HG03439 (cell line): ENCODE data around the gene UBXN10.

Experiments used
- ATAC-seq: cut with Tn5 transposase; IDR thresholded peaks from one replicate; pipeline ENCODE4 v1.9.1; 2021; ENCODE audit warnings: mild to moderate bottlenecking, moderate library complexity; ENCODE audit not compliant: unreplicated experiment

Gene UBXN10

GRCh38 chr1:20151906-20152598, 33.8 kb upstream of the UBXN10 start:
- ATAC-seq: no peak

DNA sequence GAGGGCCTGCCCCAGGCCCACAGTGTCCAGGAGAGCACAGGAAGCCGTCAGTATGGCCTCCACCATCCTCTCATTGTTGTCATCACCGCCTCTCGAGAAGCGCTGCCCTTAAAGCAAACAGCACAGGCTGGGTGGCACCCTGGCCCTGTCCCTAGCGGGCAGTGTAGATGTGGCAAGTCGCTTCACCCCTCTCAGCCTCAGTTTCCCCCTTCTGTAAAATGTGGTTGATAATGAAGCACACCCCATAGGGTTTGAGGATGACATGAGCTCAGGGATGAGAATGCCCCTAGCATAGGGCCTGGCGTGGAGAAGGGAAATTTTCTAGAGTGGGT, 33.3 kb upstream of the UBXN10 start:
- ATAC-seq: no peak

DNA sequence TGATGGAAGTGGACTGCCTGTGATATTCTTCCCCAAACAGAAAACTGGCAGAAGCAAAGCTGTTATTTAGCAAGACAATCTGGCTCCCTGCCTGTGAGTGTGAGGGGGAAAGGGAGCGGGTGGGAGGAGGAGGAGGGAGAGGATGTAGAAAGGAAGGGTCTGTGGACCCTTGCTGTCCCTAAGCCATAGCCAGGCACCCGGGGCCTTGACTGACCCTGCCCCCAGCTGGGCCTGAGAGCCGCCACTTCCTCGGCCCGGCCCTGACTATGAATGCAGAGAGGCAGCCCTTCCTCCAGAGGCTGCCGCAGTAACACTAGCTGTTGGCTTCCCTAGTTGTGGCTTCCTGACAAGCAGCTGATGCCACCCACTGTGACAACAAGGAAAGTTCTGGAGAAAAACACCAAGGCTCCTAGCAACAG, 32.9 kb upstream of the UBXN10 start:
- no peak for ATAC-seq

- ATAC-seq: no peak
Observed at GRCh38 chr1:20154301-20154831, 31.5 kb upstream of the UBXN10 start.

DNA sequence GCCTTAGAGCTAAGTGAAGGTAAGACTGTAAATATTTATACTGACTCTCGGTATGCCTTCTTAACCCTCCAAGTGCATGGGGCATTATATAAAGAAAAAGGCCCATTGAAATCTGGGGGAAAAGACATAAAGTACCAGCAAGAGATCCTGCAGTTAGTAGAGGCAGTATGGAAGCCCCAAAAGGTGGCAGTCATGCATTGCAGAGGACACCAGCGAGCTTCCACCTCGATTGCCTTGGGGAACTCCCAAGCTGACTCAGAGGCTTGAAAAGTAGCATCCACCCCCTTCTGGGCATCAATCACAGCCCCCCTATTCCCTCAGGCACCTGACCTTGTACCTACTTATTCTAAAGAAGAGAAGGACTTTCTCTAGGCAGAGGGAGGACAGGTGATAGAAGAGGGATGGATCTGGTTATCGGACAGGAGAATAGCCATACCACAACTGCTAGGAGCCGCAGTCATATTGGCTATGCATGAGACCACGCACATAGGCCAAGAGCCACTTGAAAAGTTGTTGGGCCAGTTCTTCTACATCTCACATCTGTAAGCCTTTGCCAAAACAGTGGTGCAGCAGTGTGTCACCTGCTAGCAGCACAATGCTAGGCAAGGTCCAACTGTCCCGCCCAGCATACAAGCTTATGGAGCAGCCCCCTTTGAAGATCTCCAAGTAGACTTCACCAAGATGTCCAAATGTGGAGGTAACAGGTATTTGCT, 27.4 kb upstream of the UBXN10 start:
- ATAC-seq: no peak

GRCh38 chr1:20160034-20160433, 25.9 kb upstream of the UBXN10 start:
- ATAC-seq: no peak

- ATAC-seq: no peak
Observed at GRCh38 chr1:20164694-20165202, 21.1 kb upstream of the UBXN10 start.

GRCh38 chr1:20165522-20165951, 20.4 kb upstream of the UBXN10 start:
- no peak for ATAC-seq

DNA sequence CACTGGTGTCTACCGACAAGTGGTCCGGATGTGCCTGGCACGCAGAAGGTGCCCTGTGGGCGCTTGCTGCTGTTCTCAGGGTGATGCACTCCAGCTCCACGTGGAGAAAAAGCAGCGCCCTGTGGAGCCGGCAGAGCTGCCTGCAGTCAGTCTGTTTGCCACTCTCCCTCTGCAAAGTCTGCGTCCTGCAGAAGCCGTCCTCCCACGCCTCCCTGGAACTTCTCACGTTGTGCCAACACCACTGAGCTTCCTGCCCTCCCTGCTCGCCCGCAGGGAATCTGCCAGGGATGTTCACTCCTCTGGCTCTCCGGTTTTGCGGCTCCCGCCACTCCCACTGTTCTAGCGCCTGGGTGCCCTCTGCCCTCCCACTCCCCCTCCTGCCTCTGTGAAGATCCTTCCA, 19.8 kb upstream of the UBXN10 start:
- no peak for ATAC-seq

DNA sequence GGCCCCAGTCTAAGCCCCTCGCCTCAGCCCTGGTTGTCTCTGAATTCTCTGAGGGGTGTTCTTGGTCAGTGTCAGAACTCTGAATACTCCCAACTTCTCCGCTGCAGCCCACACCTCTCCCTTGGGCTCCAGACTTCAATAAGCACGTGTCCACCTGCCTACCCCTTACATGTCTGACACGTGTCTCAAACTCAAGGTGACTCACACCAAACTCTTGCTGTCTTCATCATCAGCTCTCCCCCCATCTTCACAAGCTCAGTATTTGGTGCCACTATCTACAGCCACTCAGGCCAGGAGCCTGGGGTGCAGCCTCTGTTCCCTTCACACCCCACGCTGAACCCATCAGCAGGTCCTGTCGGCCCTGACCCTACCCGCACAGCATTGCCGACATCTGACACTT, 18.8 kb upstream of the UBXN10 start:
- ATAC-seq: no peak

GRCh38 chr1:20168564-20169491, 17.1 kb upstream of the UBXN10 start:
- ATAC-seq: no peak

GRCh38 chr1:20169932-20170331, 16.0 kb upstream of the UBXN10 start:
- no peak for ATAC-seq

GRCh38 chr1:20172033-20172590, 13.8 kb upstream of the UBXN10 start:
- ATAC-seq: no peak

- no peak for ATAC-seq
Observed at GRCh38 chr1:20174937-20175666, 10.8 kb upstream of the UBXN10 start.

DNA sequence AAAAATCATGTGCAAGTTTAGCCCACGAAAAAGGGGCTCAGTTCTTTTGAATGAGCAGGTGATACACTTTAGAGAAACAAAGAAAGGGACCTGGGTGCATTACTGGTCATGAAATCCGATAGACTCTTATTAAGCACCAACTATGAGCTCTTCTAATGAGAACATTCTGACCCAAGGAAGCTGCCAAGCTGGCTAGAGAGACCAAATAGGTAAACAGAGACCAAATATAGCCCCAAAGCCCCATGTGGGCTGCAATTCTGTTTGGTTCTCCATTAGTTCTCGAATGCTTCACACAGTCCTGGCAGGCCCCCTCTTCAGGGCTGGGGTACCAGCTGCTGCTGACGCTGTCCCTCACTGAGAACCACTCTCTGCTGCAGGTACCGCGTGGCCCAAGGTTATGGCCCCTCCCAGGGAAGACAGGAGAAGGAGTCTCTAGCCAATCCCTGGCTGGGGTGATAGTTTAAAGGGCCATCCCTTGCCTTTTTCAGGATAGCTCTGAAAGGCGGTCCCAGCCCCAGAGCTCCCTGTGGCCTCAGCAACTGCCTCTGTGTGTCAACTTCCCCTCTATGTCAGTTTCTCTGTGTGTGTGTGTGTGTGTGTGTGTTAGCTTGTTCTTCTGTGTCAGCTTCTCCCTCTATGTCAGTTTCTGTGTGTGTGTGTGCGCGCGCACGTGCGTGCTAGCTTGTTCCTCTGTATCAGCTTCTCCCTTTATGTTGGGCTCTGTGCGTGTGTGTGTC, 7.1 kb upstream of the UBXN10 start:
- ATAC-seq: no peak

GRCh38 chr1:20179371-20180128, 6.3 kb upstream of the UBXN10 start:
- no peak for ATAC-seq

DNA sequence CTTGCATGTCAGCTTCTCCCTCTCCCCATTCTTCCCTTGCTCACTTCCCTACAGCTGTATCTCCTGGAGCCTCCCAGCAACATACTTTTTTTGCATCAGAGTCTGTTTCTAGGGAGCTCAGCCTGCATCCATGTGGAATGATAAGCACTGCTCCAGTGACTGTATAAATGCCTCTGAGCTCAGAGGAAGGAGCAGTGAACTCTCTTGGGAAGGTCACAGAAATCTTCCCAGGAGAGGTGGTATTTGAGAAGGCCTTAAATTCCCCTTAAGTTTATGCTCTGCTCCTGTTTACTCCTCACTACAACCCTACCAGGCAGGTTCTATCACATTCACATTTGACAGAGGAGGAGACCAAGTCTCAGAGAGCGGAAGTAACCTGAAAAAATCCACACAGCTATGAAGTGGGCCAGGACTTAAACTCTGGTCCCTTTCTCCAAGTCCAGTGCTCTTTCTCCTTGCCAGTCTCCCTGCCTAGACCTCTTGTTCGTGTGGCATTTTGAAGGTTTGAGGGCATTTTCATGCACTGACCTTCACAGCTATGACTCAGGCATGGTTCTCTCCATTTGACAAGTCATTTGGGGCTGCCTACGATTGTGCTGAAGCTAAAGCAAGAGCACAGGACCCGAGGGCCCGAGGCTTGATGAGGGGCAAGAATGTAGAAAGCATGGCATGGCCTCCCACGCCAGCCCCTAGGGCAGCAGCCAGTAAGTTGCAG, 5.6 kb upstream of the UBXN10 start:
- no peak for ATAC-seq

DNA sequence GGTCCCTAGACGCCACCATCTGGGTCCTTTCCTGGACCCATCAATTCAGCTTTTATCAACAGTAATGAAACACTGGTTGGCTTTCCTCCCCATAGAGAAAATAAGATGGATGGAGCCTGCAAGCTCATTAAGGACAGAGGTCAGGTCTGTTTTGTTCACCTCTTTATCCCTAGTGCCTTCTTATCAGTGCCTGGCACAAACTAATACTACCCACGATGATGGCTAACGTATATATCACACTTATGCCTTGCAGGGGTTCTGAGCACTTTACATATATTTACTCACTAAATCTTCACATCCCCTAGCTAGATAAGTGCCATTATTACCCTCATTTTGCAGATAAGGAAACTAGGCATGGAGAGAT, 5.1 kb upstream of the UBXN10 start:
- ATAC-seq: no peak
